ENCODE results near the gene RAVER2. TPM values are rescaled to one million over a fixed set of nuclear protein-coding genes. Genes with fewer than 3 reads are reported as not detected.

The RAVER2 gene
- total and polyA plus RNA-seq, 9 donors = 17.8 to 23.0 (median 18.9) TPM

DNA sequence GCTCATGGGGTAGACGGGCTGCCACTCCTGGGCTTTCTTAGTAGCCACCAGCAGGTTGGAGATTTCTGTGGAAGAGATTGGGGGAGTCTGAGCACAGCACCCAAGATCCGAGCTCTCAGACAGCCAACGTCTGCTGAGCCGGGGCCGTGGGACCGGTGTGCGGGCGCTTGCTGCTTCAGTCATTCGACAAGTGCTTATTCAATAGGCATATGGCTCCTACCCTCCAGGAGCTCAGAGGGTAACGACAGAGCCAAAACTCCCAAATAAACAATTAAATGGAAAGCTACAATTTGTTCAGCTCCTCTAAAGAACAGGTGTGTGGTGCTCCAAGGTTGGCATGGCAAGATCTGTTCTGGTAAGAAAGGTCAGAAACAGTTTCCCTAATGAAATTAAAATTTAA lies 106.0 kb downstream of the RAVER2 start:
- H3K27ac ChIP-seq (ENCODE audit: low read length) = no peak overlapping the region
- no peaks in the 10 kb centered on the region for H3K9me3 ChIP-seq (replicated peaks; ENCODE audit: control insufficient read depth, low read depth, low read length)
- no peak for DNase-seq
- no peaks in the 10 kb centered on the region for H3K27me3 ChIP-seq (ENCODE audit: control insufficient read depth, insufficient read depth, low read length)
- no peak overlapping the region for H3K4me3 ChIP-seq (ENCODE audit: low read length)
- WGBS (ENCODE audit: insufficient coverage) = 83% methylated on average over 8 of the region's 10 CpGs
- no peaks in the 10 kb centered on the region for H3K4me1 ChIP-seq (ENCODE audit: control insufficient read depth, insufficient read depth, low read length)
- peaks cover 86% of the 10 kb centered on the region for H3K36me3 ChIP-seq (ENCODE audit: control insufficient read depth, insufficient read depth, low read length)

DNA sequence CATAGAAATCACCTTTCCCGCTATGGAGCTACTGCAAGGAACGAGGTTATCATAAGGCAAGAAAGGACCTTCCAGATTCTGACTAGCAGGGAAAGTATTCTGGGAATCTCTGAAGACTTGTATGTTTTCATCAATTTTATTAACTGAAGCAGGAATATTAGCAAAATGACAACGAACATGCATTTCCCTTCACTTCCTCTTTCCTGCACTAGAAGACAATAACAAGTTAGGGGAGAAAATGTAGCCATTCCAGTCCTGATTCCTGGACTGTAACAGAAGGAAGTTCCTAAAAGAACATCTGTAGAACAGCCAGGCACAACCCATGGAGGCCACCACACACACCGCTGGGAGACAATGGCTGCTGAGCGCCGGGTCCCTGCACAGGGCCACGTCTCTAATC lies 106.8 kb downstream of the RAVER2 start:
- no peaks in the 10 kb centered on the region for H3K27me3 ChIP-seq (ENCODE audit: control insufficient read depth, insufficient read depth, low read length)
- H3K9me3 ChIP-seq (replicated peaks; ENCODE audit: control insufficient read depth, low read depth, low read length) = no peaks in the 10 kb centered on the region
- peaks cover 87% of the 10 kb centered on the region for H3K36me3 ChIP-seq (ENCODE audit: control insufficient read depth, insufficient read depth, low read length)
- WGBS (ENCODE audit: insufficient coverage) = 70% methylated on average over 4 of the region's 7 CpGs
- H3K4me1 ChIP-seq (ENCODE audit: control insufficient read depth, insufficient read depth, low read length) = no peaks in the 10 kb centered on the region
- no peak overlapping the region for H3K27ac ChIP-seq (ENCODE audit: low read length)
- no peak overlapping the region for H3K4me3 ChIP-seq (ENCODE audit: low read length)
- peak; percentile 27 for DNase-seq

DNA sequence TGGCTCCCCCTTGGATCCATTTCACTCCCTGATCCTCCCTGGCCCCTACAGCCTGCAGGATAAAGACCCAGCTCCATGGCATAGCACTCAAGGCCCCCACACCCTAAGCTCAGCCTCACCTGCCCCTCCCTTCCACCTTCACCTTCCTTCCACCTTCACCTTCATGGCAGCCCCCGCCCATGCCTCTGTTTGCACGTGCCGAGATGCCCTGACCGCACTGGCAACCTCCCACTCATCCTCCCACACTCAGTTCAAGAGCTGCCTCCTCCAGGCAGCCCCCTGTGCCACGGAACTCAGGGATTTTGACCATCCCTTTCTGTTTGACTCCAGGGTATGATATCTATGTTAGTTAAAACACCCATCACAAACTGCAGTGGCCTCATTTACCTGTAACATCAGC lies 109.8 kb downstream of the RAVER2 start:
- Histone ChIP-seq H3K36me3 (ENCODE audit: control insufficient read depth, insufficient read depth, low read length) (peaks cover 89% of the 10 kb centered on the region), H3K4me1 (ENCODE audit: control insufficient read depth, insufficient read depth, low read length) (no peaks in the 10 kb centered on the region), H3K27me3 (ENCODE audit: control insufficient read depth, insufficient read depth, low read length) (no peaks in the 10 kb centered on the region), H3K27ac (ENCODE audit: low read length) (no peak overlapping the region), H3K9me3 (replicated peaks; ENCODE audit: control insufficient read depth, low read depth, low read length) (no peaks in the 10 kb centered on the region), H3K4me3 (ENCODE audit: low read length) (no peak overlapping the region)
- 93% methylated on average over 3 of the region's 5 CpGs for WGBS (ENCODE audit: insufficient coverage)
- no peak for DNase-seq

DNA sequence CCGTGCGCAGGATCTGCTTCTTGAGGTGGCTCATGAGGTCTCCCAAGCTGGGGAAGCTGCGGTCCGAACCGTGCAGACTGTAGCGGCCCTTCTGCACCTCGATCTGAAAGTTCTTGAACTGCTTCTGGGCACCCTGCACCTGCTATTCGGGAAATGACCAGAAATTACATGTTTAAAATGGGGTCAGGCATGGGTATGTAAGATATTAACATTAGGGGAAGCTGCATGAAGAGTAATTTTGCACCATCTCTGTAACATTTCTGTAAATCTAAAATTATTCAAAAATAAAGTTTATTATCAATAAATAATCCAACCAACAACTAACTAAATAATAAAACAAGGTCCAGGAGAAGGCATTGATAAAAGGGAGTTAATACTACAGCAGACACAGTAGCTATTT lies 110.7 kb downstream of the RAVER2 start:
- WGBS (ENCODE audit: insufficient coverage) = 96% methylated on average over 7 of the region's 8 CpGs
- no peaks in the 10 kb centered on the region for H3K27me3 ChIP-seq (ENCODE audit: control insufficient read depth, insufficient read depth, low read length)
- peaks cover 85% of the 10 kb centered on the region for H3K36me3 ChIP-seq (ENCODE audit: control insufficient read depth, insufficient read depth, low read length)
- H3K4me3 ChIP-seq (ENCODE audit: low read length) = no peak overlapping the region
- no peaks in the 10 kb centered on the region for H3K9me3 ChIP-seq (replicated peaks; ENCODE audit: control insufficient read depth, low read depth, low read length)
- no peaks in the 10 kb centered on the region for H3K4me1 ChIP-seq (ENCODE audit: control insufficient read depth, insufficient read depth, low read length)
- H3K27ac ChIP-seq (ENCODE audit: low read length) = no peak overlapping the region
- no peak for DNase-seq

DNA sequence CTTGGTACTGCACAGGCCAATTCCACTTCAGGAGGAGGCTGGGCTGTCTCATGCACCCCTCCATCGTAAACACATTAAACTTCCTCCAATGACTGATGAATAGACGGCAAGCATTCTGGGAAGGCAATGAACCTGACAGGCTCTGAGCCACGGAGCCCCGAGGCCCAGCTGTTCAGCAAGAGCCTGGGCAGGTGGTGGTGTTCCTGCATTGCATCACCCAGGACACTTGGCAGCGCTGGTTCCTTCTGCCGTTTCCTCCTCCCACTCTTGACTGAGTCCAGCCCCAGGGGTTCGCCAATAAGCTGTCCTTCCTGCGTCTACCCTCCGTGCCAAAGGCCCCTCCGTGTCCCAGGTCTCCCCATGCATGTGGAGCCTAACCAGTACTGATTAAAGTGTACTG lies 111.7 kb downstream of the RAVER2 start:
- no peaks in the 10 kb centered on the region for H3K9me3 ChIP-seq (replicated peaks; ENCODE audit: control insufficient read depth, low read depth, low read length)
- no peaks in the 10 kb centered on the region for H3K27me3 ChIP-seq (ENCODE audit: control insufficient read depth, insufficient read depth, low read length)
- H3K4me3 ChIP-seq (ENCODE audit: low read length) = no peak overlapping the region
- 35% methylated on average over 6 of the region's 10 CpGs for WGBS (ENCODE audit: insufficient coverage)
- peaks cover 82% of the 10 kb centered on the region for H3K36me3 ChIP-seq (ENCODE audit: control insufficient read depth, insufficient read depth, low read length)
- H3K4me1 ChIP-seq (ENCODE audit: control insufficient read depth, insufficient read depth, low read length) = no peaks in the 10 kb centered on the region
- DNase-seq = no peak
- H3K27ac ChIP-seq (ENCODE audit: low read length) = no peak overlapping the region

DNA sequence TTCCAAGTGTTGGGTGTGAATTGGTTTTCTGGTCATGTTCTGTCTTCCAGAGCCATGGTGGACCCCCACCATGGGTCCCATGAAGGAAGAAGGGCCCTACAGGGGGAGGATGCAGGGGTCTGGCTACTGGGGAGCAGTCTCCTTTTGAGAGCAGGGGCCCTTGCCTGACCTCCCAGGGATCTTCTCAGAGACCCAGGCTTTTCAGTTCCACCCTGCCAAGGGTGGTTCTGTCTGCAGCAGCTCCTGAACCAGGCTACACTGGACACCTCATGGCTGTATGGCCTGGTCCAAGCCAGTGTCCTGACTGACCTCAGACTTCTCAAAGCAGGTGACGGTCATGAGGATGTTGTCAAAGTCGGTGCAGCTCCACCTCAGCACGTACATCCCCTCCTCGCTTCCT lies 112.5 kb downstream of the RAVER2 start:
- peaks cover 87% of the 10 kb centered on the region for H3K36me3 ChIP-seq (ENCODE audit: control insufficient read depth, insufficient read depth, low read length)
- H3K4me3 ChIP-seq (ENCODE audit: low read length) = no peak overlapping the region
- no peaks in the 10 kb centered on the region for H3K27me3 ChIP-seq (ENCODE audit: control insufficient read depth, insufficient read depth, low read length)
- H3K27ac ChIP-seq (ENCODE audit: low read length) = no peak overlapping the region
- no peaks in the 10 kb centered on the region for H3K4me1 ChIP-seq (ENCODE audit: control insufficient read depth, insufficient read depth, low read length)
- H3K9me3 ChIP-seq (replicated peaks; ENCODE audit: control insufficient read depth, low read depth, low read length) = no peaks in the 10 kb centered on the region
- 80% methylated on average over 1 of the region's 4 CpGs for WGBS (ENCODE audit: insufficient coverage)
- no peak for DNase-seq

DNA sequence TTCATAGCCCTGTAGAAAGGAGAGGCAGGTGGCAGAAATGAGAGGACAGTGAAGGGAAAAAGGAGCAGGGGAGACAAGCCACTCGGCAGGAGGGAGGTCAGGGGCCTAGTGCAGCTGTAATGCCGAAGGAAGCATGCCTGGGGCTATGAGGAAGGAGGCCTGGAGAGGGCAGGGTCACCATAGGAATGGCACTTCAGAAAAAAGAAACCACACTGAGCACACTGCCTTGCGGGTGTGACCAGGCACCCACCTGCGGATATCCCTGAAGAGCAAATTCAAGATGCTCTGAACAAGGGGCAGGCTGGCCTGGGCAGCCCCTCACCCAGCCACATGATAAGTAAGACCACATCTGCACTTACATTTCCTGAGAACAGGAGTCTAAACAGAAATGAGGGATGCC lies 116.7 kb downstream of the RAVER2 start:
- Histone ChIP-seq H3K9me3 (replicated peaks; ENCODE audit: control insufficient read depth, low read depth, low read length) (no peaks in the 10 kb centered on the region), H3K4me1 (ENCODE audit: control insufficient read depth, insufficient read depth, low read length) (no peaks in the 10 kb centered on the region), H3K4me3 (ENCODE audit: low read length) (no peak overlapping the region), H3K27ac (ENCODE audit: low read length) (no peak overlapping the region), H3K27me3 (ENCODE audit: control insufficient read depth, insufficient read depth, low read length) (no peaks in the 10 kb centered on the region), H3K36me3 (ENCODE audit: control insufficient read depth, insufficient read depth, low read length) (peaks cover 66% of the 10 kb centered on the region)
- DNase-seq = peak; percentile 37
- WGBS (ENCODE audit: insufficient coverage) = 20% methylated on average over 1 of the region's 4 CpGs

DNA sequence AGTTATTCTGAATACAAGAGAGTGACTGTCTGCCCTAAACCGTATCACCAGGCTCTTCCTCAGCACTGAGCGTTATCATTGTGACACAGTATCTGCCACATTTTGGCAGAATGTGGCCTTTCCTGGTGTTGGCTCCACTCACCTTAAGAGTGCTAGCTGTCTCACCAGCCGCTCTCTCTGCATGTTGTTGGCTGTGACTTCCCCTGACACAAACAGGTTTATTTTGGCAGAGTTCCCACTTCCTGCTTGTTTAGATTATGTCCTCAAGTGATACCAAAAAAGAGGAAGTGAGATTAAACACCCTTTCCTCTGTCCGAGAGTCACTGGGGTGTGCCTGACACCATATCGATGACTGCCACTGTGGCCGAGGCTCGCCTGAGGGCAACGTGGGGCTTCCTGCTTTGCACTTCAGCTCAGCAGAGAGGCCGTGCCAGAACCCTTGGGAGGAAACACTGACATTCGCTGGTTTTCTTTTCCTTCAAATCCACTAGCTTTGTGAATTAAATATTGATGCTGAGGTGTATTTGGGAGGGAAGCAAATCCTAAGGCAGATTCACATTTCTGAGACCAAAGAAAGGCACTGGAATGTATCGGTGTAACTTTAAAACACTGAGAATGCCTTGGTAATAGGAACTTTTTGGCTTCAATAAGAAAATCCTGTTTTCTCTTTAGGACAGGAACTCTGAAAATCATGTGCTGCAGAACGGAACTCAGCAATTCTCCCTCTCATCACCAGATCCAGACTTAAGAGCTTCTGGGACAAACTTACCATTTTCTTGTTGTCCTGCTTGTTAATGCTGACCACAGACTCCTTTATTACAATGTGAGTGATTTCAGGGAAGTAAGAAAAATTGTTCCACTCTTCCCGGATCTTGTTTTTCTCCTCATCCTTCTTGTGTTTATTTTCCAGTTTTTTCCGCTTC lies 119.4 kb downstream of the RAVER2 start:
- Histone ChIP-seq H3K4me1 (ENCODE audit: control insufficient read depth, insufficient read depth, low read length) (no peaks in the 10 kb centered on the region), H3K4me3 (ENCODE audit: low read length) (no peak overlapping the region), H3K36me3 (ENCODE audit: control insufficient read depth, insufficient read depth, low read length) (peaks cover 53% of the 10 kb centered on the region), H3K9me3 (replicated peaks; ENCODE audit: control insufficient read depth, low read depth, low read length) (no peaks in the 10 kb centered on the region), H3K27me3 (ENCODE audit: control insufficient read depth, insufficient read depth, low read length) (no peaks in the 10 kb centered on the region), H3K27ac (ENCODE audit: low read length) (peak overlapping the region; percentile 62)
- 82% methylated on average over 7 of the region's 14 CpGs for WGBS (ENCODE audit: insufficient coverage)
- peak; percentile 85 for DNase-seq

DNA sequence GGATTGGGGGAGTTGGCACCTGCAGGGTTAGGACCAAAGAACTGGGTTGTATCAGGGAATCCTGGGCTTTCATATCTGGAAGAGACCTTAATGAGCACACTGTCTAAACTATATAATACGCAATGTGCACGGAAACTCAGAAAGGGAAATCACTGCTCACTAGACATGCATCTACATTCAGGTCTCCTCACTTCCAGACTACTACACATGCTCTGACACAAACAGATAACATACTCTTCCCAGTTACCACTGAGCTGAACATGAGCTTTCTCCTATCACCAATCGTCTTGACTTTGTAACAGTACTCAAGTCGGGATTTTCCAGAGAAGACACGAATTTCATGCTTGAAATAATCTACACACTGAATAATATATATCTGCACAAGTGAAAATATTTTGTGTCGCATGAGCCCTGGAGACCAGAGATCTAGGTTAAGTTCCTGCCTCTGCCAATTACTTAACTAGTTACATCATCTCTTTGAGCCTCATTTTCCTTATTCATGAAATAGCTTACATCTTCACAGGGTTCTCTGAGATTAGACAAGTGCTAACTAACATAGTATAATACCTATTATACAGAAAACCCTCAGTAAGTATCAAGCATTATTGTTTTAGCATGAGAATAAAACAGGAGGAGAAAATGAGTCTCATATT lies 120.4 kb downstream of the RAVER2 start:
- no peaks in the 10 kb centered on the region for H3K9me3 ChIP-seq (replicated peaks; ENCODE audit: control insufficient read depth, low read depth, low read length)
- no peak overlapping the region for H3K4me3 ChIP-seq (ENCODE audit: low read length)
- no peak for DNase-seq
- H3K27ac ChIP-seq (ENCODE audit: low read length) = peak overlapping the region; percentile 58
- no peaks in the 10 kb centered on the region for H3K27me3 ChIP-seq (ENCODE audit: control insufficient read depth, insufficient read depth, low read length)
- WGBS (ENCODE audit: insufficient coverage) = 79% methylated on average over 2 of the region's 6 CpGs
- H3K4me1 ChIP-seq (ENCODE audit: control insufficient read depth, insufficient read depth, low read length) = no peaks in the 10 kb centered on the region
- H3K36me3 ChIP-seq (ENCODE audit: control insufficient read depth, insufficient read depth, low read length) = peaks cover 54% of the 10 kb centered on the region

DNA sequence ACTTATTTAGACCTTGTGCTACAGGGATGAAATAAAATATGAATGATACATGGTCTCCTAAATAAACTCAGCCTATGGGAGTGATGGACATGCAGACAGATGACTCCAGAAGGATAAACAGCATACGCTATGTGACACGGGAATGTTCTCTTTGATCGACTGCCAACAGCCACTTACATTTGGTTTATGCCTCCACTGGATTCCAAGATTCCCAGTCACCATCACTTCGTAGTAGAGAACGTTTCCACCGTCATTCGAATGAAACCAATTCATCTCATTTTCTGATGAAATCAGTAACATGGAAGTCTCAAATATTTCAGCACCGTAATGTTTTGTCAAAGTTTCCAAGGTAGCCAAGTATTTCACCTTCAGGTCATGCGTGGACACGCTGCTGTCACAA lies 121.8 kb downstream of the RAVER2 start:
- H3K9me3 ChIP-seq (replicated peaks; ENCODE audit: control insufficient read depth, low read depth, low read length) = no peaks in the 10 kb centered on the region
- H3K27ac ChIP-seq (ENCODE audit: low read length) = no peak overlapping the region
- H3K4me3 ChIP-seq (ENCODE audit: low read length) = no peak overlapping the region
- H3K4me1 ChIP-seq (ENCODE audit: control insufficient read depth, insufficient read depth, low read length) = no peaks in the 10 kb centered on the region
- DNase-seq = peak; percentile 30
- H3K27me3 ChIP-seq (ENCODE audit: control insufficient read depth, insufficient read depth, low read length) = no peaks in the 10 kb centered on the region
- peaks cover 52% of the 10 kb centered on the region for H3K36me3 ChIP-seq (ENCODE audit: control insufficient read depth, insufficient read depth, low read length)
- WGBS (ENCODE audit: insufficient coverage) = 93% methylated on average over 3 of the region's 10 CpGs
